OCI-LY7 (cell line): ENCODE results near the gene AUTS2. TPM values are rescaled to one million over a fixed set of nuclear protein-coding genes. Genes with fewer than 3 reads are reported as not detected.

Experiments
- BruUV-seq: library from RNA; stranded (reverse); fragments of 400-500 nt; replicated peaks from 2 replicates; lab custom pipeline; 2021; lab: Mats Ljungman, UMichigan
- CTCF ChIA-PET: fragments of 300-600 bp; sonication (Branson Sonifier 250); formaldehyde crosslinking; loops from one replicate; lab custom pipeline; 2022; ENCODE audit warnings: antibody characterized with exemption; ENCODE audit not compliant: unreplicated experiment; lab: Charles Lee
- POLR2A ChIA-PET: fragments of 300-600 bp; sonication (Branson Sonifier 250); formaldehyde crosslinking; loops from one replicate; lab custom pipeline; 2022; ENCODE audit warnings: antibody characterized with exemption; lab: Charles Lee
- DNase-seq: peaks from one replicate; pipeline ENCODE4 v3.0.0-alpha.2; 2015; ENCODE audit warnings: low spot score
- H2AFZ ChIP-seq: fragments of 200-600 bp; sonication (generic), shearing (Covaris generic); 2 replicates; pipeline ENCODE4 v1.6.1; 2014; ENCODE audit warnings: mild to moderate bottlenecking, antibody characterized with exemption, low read length, moderate library complexity
- H3K27ac ChIP-seq: fragments of 200-600 bp; sonication (generic); 2 replicates; pipeline ENCODE4 v1.5.1; 2014; ENCODE audit warnings: mixed run types, low read depth, mild to moderate bottlenecking, moderate library complexity, low read length, inconsistent platforms; ENCODE audit not compliant: poor library complexity, severe bottlenecking
- H3K36me3 ChIP-seq: fragments of 200-600 bp; sonication (generic); 2 replicates; pipeline ENCODE4 v1.6.1; 2014; ENCODE audit warnings: mild to moderate bottlenecking, antibody characterized with exemption, low read length, moderate library complexity, mixed read lengths; ENCODE audit not compliant: insufficient read depth
- H3K4me1 ChIP-seq: fragments of 200-600 bp; sonication (generic); 2 replicates; pipeline ENCODE4 v1.5.1; 2014; ENCODE audit warnings: mild to moderate bottlenecking, low read length; ENCODE audit not compliant: insufficient read depth, poor library complexity, severe bottlenecking
- H3K4me2 ChIP-seq: fragments of 200-600 bp; sonication (generic); 2 replicates; pipeline ENCODE4 v1.6.1; 2014; ENCODE audit warnings: mild to moderate bottlenecking, low read length
- H3K4me3 ChIP-seq: fragments of 200-600 bp; sonication (generic); 2 replicates; pipeline ENCODE4 v1.5.1; 2014; ENCODE audit warnings: mild to moderate bottlenecking, low read depth, low read length; ENCODE audit not compliant: poor library complexity, severe bottlenecking
- H3K79me2 ChIP-seq: fragments of 200-600 bp; sonication (generic); 2 replicates; pipeline ENCODE4 v1.6.1; 2016; ENCODE audit warnings: low read depth, mild to moderate bottlenecking, low read length, moderate library complexity, mixed read lengths; ENCODE audit not compliant: insufficient read depth
- H3K9me2 ChIP-seq: fragments of 200-600 bp; sonication (generic); 2 replicates; pipeline ENCODE4 v1.6.1; 2016; ENCODE audit warnings: mild to moderate bottlenecking, low read length, mixed read lengths; ENCODE audit not compliant: insufficient read depth
- H3K9me3 ChIP-seq: fragments of 200-600 bp; sonication (generic); 2 replicates; pipeline ENCODE4 v1.6.1; 2014; ENCODE audit warnings: mild to moderate bottlenecking, mixed run types, low read length, mixed read lengths
- H4K20me1 ChIP-seq: fragments of 200-600 bp; sonication (generic); 2 replicates; pipeline ENCODE4 v1.6.1; 2014; ENCODE audit warnings: mild to moderate bottlenecking, antibody characterized with exemption, low read length, moderate library complexity, mixed read lengths; ENCODE audit not compliant: insufficient read depth
- EZH2phosphoT487 ChIP-seq: fragments of 200-600 bp; sonication (generic); IDR thresholded peaks from 2 replicates; pipeline ENCODE4 v1.6.1; 2018; ENCODE audit warnings: low read depth, borderline replicate concordance, mild to moderate bottlenecking, mixed run types, antibody characterized with exemption, low read length, moderate library complexity, mixed read lengths
- intact Hi-C: fragments of 100-400 bp; cut with micrococcal nuclease; formaldehyde crosslinking; loops from one replicate; pipeline ENCODE4 v1.10.0; 2022; ENCODE audit not compliant: unreplicated experiment
- total RNA-seq, 2 experiments: library from RNA; depleted of rRNA in 1 of 2; stranded (reverse); fragments of >200 nt in 1 of 2; shearing (Covaris generic) in 1 of 2; gene quantifications; 2 replicates each; pipeline ENCODE4 v1.2.3, GENCODE V29; 2014 to 2022
- TF ChIP-seq, protein P1 (sequence below): fragments of 200-600 bp; sonication (generic); conservative IDR thresholded peaks from 2 replicates; pipeline ENCODE4 v1.5.1; 2014; ENCODE audit warnings: mild to moderate bottlenecking, antibody characterized with exemption, low read length, moderate library complexity, mixed read lengths

The AUTS2 gene
- total RNA-seq, 2 experiments from 2014 or later = 37.9 to 78.5 TPM

- Histone ChIP-seq H3K9me3 (no peaks in the 10 kb centered on the region), H3K9me2 (no peaks in the 10 kb centered on the region), H3K4me2 (peak overlapping the region; percentile 59), H2AFZ (peak overlapping the region; percentile 1; the same call in 1 of the 2 replicates), H3K36me3 (no peaks in the 10 kb centered on the region), H3K4me3 (peak overlapping the region; percentile 1), H3K79me2 (no peaks in the 10 kb centered on the region), H3K4me1 (peaks cover 22% of the 10 kb centered on the region), H4K20me1 (no peaks in the 10 kb centered on the region), H3K27ac (peak overlapping the region; percentile 72)
- TF ChIP-seq, protein P1, sequence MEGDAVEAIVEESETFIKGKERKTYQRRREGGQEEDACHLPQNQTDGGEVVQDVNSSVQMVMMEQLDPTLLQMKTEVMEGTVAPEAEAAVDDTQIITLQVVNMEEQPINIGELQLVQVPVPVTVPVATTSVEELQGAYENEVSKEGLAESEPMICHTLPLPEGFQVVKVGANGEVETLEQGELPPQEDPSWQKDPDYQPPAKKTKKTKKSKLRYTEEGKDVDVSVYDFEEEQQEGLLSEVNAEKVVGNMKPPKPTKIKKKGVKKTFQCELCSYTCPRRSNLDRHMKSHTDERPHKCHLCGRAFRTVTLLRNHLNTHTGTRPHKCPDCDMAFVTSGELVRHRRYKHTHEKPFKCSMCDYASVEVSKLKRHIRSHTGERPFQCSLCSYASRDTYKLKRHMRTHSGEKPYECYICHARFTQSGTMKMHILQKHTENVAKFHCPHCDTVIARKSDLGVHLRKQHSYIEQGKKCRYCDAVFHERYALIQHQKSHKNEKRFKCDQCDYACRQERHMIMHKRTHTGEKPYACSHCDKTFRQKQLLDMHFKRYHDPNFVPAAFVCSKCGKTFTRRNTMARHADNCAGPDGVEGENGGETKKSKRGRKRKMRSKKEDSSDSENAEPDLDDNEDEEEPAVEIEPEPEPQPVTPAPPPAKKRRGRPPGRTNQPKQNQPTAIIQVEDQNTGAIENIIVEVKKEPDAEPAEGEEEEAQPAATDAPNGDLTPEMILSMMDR = no peak
- TF ChIP-seq EZH2phosphoT487 = no peak
- intact Hi-C loops = loop anchor here (1.0 to 5.0 kb wide), 3 partner anchors 169 to 460 kb away; no protein-coding TSS in a partner anchor
- CTCF ChIA-PET = no interaction called here
- no TSS peak for BruUV-seq
- peak; percentile 79 for DNase-seq
- POLR2A ChIA-PET = interaction anchor here (1.0 to 3.1 kb wide), 5 partner anchors 13 to 188 kb away, joined by 3 to 14 read pairs (median 4); no protein-coding TSS in a partner anchor
Measured at GRCh38 chr7:70237831-70238575, 639.7 kb downstream of the AUTS2 start.

GRCh38 chr7:70239918-70240317 lies 641.6 kb downstream of the AUTS2 start:
- H3K4me2 ChIP-seq = no peak overlapping the region
- no peaks in the 10 kb centered on the region for H3K79me2 ChIP-seq
- no peaks in the 10 kb centered on the region for H4K20me1 ChIP-seq
- peaks cover 22% of the 10 kb centered on the region for H3K4me1 ChIP-seq
- H3K4me3 ChIP-seq = no peak overlapping the region
- no peaks in the 10 kb centered on the region for H3K9me2 ChIP-seq
- H2AFZ ChIP-seq = no peak overlapping the region
- TF ChIP-seq, protein P1 = no peak
- H3K27ac ChIP-seq = no peak overlapping the region
- intact Hi-C loops = loop anchor here (2.0 to 5.0 kb wide), 2 partner anchors 167 to 217 kb away; no protein-coding TSS in a partner anchor
- POLR2A ChIA-PET = no interaction called here
- DNase-seq = no peak
- no peaks in the 10 kb centered on the region for H3K9me3 ChIP-seq
- no peaks in the 10 kb centered on the region for H3K36me3 ChIP-seq
- CTCF ChIA-PET = no interaction called here
- no TSS peak for BruUV-seq

DNA sequence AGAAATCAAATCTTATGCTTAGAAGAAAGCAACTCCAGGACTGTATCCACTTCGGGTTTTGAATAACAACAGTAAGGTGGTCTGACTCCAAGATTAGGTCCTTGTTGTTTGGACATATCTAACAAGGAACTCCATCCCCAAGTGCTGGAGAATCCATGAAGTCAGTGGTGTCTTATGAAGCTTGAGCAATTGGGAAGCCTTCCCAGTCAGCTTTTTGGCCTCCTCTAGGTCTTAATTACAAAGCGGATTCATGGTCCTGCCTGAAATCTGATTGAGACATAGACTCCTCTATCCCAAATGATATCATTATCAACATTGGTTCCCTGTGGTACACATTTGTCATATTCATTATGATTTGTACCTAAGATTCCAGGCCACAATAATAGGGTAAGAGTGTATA lies 642.6 kb downstream of the AUTS2 start:
- CTCF ChIA-PET = no interaction called here
- no peak for DNase-seq
- Histone ChIP-seq H3K36me3 (no peaks in the 10 kb centered on the region), H3K27ac (no peak overlapping the region), H3K9me2 (no peaks in the 10 kb centered on the region), H3K9me3 (no peaks in the 10 kb centered on the region), H3K4me3 (no peak overlapping the region), H3K4me1 (peaks cover 22% of the 10 kb centered on the region), H4K20me1 (no peaks in the 10 kb centered on the region), H3K79me2 (no peaks in the 10 kb centered on the region), H3K4me2 (no peak overlapping the region), H2AFZ (no peak overlapping the region)
- intact Hi-C loops = no loop called here
- no TSS peak for BruUV-seq
- TF ChIP-seq, protein P1 = no peak
- no peak for TF ChIP-seq EZH2phosphoT487
- POLR2A ChIA-PET = interaction anchor here (0.8 kb wide), 1 partner anchor 100 kb away, joined by 3 read pairs; no protein-coding TSS in a partner anchor
